ENCODE measurements around the gene SSR2.

Gene SSR2

DNA sequence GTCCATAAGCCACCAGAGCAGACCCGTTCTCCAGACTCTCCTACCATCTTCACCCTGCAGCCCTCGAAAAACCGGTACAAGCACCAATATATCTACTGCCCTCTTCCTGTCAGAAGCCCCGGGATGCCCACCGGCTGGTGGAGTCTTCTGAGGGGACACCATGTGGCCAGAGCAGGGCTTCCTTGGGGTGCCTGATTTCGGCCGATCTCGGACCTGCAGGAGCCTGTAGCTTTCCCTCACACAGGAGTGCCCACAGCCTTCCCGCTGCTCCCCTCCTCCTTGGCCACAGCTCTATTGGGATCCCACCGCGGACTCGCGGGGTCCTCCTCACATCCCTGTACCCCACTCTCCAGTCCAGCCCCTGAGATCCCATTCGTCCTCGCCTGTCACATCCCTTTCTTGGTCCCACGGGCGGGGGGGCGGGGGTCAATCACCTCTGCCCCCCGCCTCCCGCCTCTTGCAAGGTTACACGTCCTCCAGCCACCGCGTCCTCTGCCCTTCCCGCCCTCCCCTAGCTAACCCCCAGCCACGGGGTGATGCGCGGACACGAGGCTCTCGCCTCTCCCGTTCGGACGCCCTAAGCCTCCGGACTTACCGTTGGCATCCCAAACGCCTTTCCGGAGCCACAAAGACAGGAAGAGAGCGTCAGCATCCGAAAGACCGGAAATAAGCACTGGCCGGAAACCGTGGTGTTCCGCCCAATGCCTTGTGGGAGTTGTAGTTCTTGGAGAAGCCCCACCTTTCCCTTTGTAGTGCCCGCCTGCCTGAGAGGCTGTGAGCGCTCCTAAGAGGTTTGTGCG is at the start of gene SSR2:
SSR2 (minus strand) TSS at position 659 of the 800 bp plus-strand sequence. CDS start 784 bp downstream, outside the sequence.
- DNase-seq (ENCODE audit: low read depth), result peak; percentile 74

DNA sequence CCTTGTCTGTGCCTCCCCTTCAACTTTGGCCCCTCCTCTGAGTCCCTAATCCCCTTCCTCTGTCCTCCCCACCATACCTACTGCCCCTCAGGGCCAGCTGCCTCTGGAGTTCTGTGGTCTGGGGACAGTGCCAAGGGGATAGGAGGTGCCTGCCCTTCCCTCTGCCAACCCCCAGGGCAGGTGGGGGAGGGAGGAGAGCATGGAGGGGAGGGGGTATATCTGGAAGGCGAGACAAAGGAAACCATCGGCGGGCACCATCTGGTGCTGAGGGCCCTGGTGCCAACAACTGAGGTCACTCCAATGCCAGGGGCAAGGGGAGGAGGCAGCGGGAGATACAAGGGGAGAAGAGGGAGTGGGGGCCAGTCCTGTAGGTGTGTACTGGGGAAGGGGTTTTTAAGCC is 49.8 kb upstream of the SSR2 start:
- no peak for DNase-seq (ENCODE audit: low read depth)

DNA sequence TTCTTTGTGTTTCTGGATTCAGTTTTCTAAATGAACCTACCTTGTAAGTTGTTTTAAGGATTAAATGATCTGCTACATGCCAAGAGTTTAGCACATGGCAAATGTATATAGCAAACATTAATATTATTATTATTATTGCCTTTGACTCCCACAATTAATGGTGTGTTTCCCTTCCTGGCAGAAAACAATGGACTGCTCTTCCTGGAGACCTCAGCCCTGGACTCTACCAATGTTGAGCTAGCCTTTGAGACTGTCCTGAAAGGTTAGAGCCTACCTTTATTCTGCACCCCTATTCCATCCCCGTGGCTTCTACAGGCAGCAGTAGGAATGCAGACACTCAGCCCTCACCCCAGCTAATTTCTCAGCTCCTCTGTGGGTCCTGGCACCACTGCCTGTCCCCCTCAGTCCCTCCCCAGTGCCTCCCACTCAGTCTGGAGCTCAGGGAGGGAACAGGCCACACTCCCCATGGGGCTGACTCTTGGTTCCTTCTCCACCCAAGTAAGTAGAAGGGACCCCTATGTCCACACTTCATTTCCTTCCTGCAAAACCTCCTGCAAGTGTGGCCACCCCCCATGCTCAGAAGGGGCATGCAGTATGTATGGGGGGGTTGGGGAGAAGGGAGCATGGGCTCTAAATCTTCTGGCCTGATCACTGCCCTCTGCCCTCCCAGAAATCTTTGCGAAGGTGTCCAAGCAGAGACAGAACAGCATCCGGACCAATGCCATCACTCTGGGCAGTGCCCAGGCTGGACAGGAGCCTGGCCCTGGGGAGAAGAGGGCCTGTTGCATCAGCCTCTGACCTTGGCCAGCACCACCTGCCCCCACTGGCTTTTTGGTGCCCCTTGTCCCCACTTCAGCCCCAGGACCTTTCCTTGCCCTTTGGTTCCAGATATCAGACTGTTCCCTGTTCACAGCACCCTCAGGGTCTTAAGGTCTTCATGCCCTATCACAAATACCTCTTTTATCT is 49.0 kb upstream of the SSR2 start:
- DNase-seq (ENCODE audit: low read depth), result no peak

DNA sequence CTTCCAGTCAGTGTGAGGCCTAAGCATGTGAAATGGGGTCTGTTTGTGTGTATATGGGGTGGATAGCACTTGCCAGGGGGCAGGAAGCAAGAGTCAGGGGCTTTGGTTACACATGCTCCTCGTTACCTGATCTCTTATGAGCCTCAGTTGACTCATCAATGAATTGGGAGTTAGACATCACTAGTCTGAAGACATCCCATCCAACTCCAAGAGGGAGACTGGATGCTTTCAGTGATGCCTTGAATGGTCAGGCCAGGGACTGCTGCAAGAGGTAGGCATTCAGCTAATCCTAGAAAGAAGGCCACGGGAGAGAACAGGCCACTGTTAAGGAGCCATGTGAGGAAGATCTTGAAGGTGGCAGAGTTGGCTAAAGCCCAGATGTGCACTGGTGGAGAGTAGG is 46.5 kb upstream of the SSR2 start:
- DNase-seq (ENCODE audit: low read depth), result no peak

DNA sequence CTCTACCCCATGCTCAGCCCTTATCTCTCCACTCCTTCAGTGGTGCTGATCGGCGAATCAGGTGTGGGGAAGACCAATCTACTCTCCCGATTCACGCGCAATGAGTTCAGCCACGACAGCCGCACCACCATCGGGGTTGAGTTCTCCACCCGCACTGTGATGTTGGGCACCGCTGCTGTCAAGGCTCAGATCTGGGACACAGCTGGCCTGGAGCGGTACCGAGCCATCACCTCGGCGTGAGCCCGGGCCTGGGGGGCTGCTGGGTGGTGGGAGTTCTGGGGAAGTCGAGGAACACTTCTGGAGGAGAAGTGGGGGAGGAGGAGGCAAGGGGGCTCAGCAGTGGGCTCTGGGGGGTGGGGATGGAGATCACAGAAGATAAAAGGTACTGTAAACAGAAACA is 45.1 kb upstream of the SSR2 start:
- no peak for DNase-seq (ENCODE audit: low read depth)

DNA sequence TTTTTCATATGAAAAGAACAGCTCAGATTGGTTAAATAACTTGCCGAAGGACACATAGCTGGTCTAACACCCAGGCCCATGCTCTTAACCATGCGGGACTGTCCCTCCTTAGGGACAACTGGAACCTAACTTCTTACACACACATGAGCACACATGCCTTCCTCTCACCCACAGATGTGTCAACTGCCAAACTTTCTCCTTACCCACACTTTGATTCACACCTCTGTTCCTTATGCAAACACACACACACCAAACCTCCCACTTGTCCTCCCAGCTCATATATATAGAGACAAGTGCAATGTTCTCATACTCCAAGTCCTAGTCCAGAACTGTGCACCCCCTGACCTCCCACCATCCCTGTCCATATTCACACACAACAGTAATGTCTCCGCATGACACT is 44.5 kb upstream of the SSR2 start:
- no peak for DNase-seq (ENCODE audit: low read depth)

DNA sequence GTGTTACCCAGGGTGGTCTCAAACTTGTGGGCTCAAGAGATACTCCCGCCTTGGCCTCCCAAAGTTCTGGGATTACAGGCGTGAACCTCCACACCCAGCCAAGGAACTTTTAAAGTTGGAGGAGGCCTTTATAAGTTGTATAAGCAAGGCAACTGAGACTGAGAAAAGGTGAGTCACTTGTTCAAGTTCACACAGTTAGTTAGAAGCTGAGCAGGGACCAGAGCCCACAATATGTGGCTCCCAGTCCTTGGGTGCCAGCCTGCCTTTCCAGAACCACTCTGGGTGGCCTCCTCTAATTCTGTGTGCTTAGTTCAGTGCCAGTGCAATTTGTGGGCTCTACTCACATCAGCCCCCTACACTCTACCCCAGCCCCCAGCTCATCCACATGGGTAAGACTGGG is 43.9 kb upstream of the SSR2 start:
- DNase-seq (ENCODE audit: low read depth), result no peak

DNA sequence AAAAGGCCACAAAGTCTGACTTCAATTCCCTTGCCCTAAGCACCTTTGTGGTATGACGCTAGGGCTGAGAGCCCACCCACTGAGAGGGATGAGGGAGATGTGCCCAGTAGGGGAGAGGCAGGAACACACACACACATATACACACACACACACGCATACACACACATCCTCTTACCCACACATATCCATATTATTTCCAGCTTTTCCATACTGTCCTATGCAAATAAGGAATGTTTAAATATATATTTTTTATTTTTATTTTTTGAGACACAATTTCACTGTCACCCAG is 43.2 kb upstream of the SSR2 start:
- DNase-seq (ENCODE audit: low read depth), result no peak

DNA sequence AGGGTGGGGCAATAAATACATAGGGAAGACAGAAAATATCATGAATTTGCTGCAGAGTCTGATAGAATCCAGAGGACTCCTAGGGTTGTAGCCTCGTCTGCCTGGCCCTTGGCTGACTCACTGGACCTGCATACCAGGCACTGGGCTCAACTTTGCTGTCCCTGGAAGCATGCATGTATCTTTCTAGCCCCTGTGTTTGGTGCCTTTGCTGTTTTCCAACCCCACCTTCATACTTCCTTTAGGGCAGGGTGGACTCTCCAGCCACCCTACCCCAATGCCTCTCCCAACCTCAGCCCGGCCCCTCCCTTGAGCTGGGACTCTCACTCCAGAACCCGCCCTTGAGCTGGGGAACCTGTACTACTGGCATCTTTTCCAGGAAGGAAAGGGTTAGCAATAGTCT is 41.4 kb upstream of the SSR2 start:
- no peak for DNase-seq (ENCODE audit: low read depth)

DNA sequence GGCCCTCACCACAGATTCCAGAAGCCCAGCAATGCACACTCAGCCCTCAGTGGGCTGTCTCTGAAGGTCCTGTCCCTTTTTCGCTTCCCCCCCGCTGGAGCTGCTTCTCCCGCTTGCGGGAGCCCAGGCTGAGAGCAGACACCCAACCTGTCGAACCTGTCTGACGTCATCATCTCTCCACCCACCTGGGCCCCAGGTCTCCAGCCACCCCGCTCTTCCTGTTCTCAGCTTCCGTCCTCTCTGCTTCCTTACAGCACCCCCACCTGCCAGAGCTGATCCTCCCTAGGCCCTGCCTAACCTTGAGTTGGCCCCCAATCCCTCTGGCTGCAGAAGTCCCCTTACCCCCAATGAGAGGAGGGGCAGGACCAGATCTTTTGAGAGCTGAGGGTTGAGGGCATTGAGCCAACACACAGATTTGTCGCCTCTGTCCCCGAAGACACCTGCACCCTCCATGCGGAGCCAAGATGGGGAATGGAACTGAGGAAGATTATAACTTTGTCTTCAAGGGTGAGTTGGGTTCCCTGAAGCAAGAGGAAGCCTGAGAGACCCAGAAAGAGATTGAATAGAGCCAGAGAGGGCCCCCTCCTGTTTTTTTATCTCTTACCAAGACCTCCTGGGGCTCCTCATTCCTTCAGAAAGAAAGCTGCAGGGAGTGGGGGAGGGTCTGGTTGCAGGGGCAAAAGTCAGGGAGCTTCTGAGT is 40.3 kb upstream of the SSR2 start, which contains the start of gene RAB25:
RAB25 (plus strand) TSS at position 224 of the 700 bp plus-strand sequence; CDS start at position 465, 241 bp downstream.
- DNase-seq (ENCODE audit: low read depth), result no peak

DNA sequence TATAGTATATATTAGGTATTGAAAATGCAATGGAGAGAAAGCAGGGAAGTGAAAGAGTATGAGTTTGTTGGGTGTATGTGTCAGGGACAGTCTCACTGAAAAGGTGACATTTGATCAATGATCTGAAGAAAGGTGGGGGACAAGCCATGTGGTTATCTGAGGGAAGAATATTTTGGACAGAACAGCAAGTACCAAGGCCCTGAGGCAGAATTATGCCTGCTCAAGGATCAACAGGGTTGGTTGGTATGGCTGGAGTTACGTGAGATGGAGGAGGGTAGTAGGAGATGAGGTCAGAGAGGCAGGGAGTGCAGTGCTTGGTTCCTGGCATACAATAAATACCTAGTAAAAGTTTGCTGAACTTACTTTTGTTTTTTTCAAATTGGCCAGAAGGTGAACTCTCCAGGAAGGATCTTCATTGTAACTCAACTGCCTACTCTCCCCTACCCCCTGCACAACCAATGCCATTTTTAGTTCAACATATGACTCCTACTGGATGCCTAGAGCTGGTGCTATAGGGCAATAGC is 35.6 kb upstream of the SSR2 start:
- DNase-seq (ENCODE audit: low read depth), result no peak

DNA sequence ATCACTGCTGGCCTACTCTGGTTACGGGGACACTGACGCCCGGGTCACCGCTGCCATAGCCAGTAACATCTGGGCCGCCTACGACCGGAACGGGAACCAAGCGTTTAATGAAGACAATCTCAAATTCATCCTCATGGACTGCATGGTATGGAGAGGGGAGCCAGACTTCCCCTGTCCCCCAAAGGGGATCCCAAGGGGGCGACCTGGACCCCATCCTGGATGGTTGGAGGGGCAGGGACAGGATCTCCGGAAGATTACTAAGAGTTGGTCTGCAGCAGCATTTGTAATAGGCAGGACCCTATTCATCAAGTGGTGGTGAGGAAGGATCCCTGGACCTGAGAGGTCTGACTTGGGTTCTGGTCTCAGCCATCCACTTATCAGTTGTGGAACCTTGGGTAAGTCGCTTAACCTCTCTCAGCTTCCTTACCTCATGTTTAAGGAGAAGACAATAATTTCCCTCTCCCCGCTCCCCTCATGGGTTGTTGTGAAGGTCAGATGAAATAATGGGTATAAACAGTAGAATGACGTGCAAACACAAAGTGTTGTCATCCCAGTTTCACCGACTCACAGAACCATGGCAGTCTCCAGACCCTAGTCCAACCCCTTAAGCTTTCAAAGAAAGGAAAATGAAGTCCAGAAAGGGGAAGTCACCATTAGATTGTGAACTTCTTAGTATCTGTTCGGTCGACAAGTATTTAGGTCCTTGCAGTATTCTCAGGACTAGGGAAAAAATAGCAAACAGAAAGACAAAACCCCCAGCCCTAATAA is 34.7 kb upstream of the SSR2 start:
- DNase-seq (ENCODE audit: low read depth), result no peak

DNA sequence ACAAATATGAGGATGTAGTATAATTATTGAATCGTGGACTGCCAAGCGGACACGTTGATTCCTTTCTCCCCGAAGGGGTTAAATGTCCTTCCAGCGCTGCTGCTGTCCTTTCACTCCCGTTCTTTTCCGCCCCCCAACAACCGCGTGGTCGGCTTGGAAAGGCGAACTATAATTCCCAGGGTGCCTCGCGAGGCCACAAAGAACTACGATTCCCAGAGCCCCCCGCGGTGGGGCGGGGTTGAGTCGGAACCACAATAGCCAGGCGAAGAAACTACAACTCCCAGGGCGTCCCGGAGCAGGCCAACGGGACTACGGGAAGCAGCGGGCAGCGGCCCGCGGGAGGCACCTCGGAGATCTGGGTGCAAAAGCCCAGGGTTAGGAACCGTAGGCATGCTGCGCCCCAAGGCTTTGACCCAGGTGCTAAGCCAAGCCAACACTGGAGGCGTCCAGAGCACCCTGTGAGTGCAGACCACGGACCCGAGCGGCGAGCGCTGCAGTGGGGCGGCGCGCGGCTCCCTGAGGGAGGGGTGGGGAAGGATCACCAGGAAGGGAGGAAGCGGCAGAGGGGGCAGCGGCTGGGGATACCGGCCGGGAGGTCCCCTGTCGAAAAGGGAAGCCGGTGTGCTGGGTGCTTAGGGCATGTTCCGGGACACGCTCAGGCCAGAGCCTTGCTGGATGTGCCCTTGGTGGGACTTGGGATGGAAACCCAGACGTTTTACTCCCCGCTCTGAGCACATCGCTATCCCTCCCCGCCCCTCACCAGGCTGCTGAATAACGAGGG is 33.9 kb upstream of the SSR2 start, which contains the start of gene LAMTOR2:
LAMTOR2 (plus strand) TSS at position 283 of the 781 bp plus-strand sequence; CDS start at position 391, 108 bp downstream.
- DNase-seq (ENCODE audit: low read depth), result peak; percentile 96

DNA sequence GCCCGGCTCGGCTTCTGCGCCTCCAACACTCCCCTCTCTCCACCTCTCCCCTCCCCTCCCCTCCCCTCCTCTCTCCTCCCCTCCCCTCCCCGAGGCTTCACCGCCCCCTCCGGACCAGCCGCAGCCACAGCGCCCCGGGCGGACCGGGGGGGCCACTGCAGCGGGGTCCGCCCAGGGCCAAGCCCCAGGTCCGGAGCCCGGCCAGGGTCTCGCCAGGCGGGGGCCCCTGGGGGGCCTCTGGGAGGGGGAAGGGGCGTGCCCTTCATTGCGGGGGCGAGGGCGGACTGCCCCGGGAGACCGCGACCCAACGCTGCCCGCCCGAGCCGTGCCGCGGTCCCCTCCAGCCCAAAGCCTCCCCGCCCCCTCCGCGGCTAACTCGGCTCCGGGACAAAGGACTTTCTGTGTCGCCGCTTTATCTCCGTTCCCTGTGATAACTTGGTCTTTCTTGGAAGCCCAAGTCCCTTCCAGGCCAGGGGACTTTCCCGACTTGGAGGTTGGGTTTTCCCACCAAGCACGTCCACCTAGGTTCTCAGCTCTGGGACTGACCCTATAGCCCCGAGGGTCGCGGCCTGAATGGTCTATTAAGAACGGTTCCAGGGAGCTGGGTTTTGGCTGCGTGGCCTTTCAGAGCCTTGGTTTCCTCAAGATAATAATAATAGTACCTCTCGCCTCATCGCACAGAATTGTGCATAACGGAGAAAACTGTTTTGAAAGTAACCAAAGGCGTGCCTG is 33.2 kb upstream of the SSR2 start, which contains the start of gene UBQLN4:
UBQLN4 (minus strand) TSS at position 31 of the 732 bp plus-strand sequence. CDS start 97 bp downstream, outside the sequence.
- DNase-seq (ENCODE audit: low read depth), result peak; percentile 82

DNA sequence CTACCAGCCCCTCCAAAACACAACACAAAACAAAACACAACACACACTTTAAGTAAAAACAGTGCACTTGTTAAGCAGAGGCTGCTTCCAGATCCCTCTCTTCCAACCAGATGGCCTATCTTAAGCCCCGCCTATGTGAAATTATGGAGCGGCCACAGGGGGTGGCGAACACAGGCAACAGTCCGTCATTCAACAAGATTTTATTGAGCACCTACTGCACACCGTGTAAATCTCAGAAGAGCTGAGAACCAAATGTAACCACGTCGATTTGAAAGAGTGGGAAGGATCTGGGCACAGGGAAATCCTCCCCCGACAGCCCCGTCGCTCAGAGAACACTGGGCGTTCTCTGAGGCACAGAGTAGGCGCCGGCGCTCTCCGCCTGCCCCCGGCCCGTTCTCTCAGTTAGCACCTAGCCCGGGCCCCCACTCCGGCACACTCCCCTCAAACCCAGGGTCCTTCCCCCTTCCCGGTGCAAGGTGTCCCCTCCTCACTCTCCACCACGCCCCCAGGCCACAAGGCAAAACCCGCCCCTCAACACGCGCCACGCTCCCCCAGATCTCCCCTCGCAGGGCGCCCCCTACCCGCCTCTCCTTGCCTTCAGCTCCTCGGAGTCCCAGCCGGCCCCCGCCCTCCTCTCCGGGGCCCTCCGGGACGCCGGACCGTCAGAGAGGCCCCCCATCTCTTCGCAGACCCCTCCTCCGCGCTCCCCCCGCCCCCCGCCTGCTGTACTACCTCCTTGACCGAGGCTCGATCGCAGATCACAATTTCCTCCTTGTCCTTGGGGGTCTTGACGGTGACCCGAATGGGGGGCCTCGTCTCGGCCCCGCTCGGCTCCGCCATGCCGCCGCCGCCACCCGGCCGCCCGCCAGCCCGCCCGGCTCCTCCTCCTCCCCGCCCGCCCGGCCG is 32.4 kb upstream of the SSR2 start:
- DNase-seq (ENCODE audit: low read depth), result peak; percentile 58

DNA sequence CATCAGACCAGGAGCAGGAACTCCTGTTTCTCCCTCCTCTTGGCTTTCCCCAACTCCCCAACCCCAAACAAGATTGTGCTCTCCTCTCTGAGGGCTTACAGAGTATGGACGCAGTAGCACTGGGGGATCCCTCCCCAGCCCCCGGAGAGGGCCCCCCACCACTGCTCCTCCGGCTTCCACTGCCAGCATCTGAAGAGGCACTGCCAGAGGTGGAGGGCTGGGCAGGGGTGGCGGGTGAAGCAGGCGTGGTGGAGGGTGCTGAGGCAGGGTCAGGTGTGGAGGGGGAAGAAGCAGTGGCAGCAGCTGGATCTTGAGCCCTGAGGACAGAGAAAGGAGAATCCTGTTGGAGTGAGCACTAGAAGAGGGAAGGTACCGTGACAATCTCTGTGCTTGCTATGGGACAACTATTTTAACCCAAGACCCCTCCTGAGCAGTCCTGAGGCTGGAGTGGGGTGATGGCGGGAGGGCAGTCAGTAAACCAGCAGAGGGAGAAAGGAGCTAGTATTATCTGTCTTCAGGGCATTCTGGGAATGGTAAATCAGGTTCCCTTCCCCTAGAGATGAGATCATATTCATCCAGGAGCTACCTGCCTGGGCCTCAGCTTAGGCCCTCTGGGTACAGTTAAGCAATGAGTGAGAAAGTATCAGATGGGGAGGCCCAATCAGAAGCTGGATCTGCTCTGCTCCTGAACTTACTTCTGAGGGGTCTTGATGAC is 30.4 kb upstream of the SSR2 start:
- DNase-seq (ENCODE audit: low read depth), result no peak

DNA sequence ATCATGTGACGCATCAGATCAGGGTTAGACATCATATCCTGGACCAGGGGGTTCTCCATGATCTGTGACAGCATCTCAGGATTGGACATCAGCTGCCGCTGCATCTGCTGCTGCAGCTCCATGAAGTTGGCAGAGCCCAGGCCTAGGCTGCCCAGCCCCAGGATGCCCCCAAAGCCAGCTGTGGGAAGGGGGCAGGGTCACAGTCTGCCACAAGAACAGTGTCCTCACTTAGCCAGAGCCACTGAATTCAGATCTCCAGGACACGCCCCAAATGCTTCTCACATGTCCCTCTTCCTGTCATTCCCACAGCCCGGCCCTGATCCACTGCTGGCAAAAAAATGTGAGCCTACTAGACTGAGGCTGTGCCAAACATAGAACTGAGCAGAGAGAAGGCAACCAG is 29.6 kb upstream of the SSR2 start:
- no peak for DNase-seq (ENCODE audit: low read depth)

Data from activated T-cell treated with anti-CD3 and anti-CD28 coated beads for 48 hours (primary cell).